GM21619 (cell line): Measurements from ENCODE around the gene MOB2.

Source experiments
- ATAC-seq: cut with Tn5 transposase; IDR thresholded peaks from one replicate; pipeline ENCODE4 v1.9.1; 2021; ENCODE audit not compliant: unreplicated experiment

Gene MOB2

DNA sequence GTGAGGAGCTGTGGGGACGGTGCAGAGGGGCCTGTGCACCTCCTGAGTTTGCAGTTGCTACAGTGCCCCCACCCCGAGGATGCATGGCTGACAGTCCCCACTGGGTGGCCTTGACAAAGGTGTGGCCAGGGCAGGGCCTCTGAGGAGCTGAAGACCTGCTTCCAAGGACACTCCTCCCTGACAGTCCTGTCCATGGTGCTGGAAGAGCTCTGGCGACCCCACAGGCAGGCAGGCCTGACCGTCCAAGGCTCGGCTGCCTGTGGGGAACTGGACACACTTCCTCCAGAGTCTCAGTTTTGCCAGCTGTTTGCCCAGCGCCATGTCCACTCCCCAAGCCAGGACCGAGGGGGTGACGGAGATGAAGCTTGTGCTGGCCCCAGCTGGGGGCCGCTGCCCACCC lies 64.1 kb downstream of the MOB2 start:
- no peak for ATAC-seq

GRCh38 chr11:1421291-1421690 lies 65.3 kb downstream of the MOB2 start:
- ATAC-seq = no peak

- no peak for ATAC-seq
These were observed 66.8 kb downstream of the MOB2 start for GRCh38 chr11:1419811-1420210.
